ENCODE results near the gene DGKB.

Gene DGKB

DNA sequence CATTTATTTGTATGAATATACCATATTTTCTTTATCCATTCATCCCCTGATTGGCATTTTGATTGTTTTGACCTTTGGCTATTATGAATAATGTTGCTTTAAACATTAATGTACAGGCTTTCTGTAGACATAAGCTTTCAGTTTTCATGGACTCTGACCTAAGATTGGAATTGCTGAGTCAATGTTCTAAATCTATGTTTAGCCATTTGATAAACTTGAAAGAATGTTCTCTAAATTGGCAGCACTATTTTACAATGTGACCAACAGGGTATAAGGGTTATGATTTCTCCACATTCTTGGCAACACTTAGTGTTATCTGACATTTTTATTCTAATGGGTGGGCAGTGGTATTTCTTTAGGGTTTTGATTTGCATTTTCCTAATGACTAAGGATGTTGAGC is 683.4 kb downstream of the DGKB start:
- no peak for TF ChIP-seq SUZ12 (IDR thresholded peaks at IDR 0.05; ENCODE audit: extremely low read depth, insufficient read depth, insufficient read length)
- TF ChIP-seq ZNF274 (IDR thresholded peaks at IDR 0.05; ENCODE audit: low read depth, low read length) = no peak
- TF ChIP-seq YY1 (IDR thresholded peaks at IDR 0.05; ENCODE audit: insufficient read depth, insufficient read length) = no peak
- Histone ChIP-seq H3K4me1 (ENCODE audit: insufficient read depth, insufficient read length) (no peaks in the 10 kb centered on the region), H3K4me3 (ENCODE audit: insufficient read length, low read depth) (no peak overlapping the region), H3K36me3 (ENCODE audit: insufficient read depth, insufficient read length, low read length) (no peaks in the 10 kb centered on the region), H3K9ac (ENCODE audit: insufficient read length, low read depth) (no peak overlapping the region), H3K9me3 (ENCODE audit: insufficient read depth, low read length) (no peaks in the 10 kb centered on the region), H3K27me3 (ENCODE audit: insufficient read depth, insufficient read length) (no peaks in the 10 kb centered on the region)
- DNase-seq (ENCODE audit: low read depth, low spot score) = no peak

DNA sequence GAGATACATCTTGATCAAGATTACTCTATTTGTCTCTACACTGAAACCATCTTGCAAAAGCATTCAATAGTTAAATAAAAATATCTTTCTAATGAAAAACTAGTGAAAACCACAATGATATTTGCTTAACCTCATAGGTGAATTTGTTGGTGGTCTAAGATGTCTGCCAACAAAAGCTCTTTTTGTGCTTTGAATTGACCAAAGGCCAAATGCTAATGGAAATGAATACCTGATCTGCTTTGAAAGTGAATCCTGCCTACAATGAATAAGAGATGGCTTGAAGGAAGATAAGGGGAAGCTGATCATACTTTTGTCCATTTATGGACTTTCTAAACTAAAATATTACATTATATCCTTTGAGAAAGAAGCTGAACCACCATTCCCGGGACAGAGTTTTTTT is 684.2 kb downstream of the DGKB start:
- Histone ChIP-seq H3K36me3 (ENCODE audit: insufficient read depth, insufficient read length, low read length) (no peaks in the 10 kb centered on the region), H3K9me3 (ENCODE audit: insufficient read depth, low read length) (no peaks in the 10 kb centered on the region), H3K4me3 (ENCODE audit: insufficient read length, low read depth) (no peak overlapping the region), H3K9ac (ENCODE audit: insufficient read length, low read depth) (no peak overlapping the region), H3K27me3 (ENCODE audit: insufficient read depth, insufficient read length) (no peaks in the 10 kb centered on the region), H3K4me1 (ENCODE audit: insufficient read depth, insufficient read length) (no peaks in the 10 kb centered on the region)
- TF ChIP-seq ZNF274 (IDR thresholded peaks at IDR 0.05; ENCODE audit: low read depth, low read length) (no peak), SUZ12 (IDR thresholded peaks at IDR 0.05; ENCODE audit: extremely low read depth, insufficient read depth, insufficient read length) (no peak), YY1 (IDR thresholded peaks at IDR 0.05; ENCODE audit: insufficient read depth, insufficient read length) (no peak)
- DNase-seq (ENCODE audit: low read depth, low spot score) = no peak

DNA sequence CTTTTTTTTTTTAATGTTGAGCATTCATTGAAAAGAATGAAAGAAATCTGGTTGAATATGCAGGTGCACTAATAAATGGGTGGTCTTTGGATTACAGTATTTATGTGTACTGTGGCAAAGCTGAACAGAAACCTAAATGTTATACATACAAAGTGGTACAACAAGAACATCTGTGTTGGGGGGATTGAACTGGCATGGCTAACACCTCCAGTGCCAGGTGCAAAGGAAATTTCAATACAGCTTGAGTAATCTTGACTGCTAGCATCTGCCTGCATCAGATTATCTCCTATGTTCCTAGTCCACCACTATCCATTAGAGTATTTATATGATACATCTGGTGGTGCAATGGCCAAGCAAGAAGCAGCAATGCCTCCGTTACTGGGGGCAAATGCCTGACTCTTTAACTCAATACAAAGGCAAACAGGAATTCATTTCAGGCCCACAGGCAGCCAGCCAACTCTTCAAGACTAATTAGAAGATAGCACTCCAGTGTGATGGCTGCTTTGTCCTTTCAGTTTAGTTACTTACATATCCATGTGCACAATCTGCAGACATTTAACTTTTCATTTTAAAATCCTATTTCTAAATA is 692.6 kb downstream of the DGKB start:
- H3K36me3 ChIP-seq (ENCODE audit: insufficient read depth, insufficient read length, low read length) = no peaks in the 10 kb centered on the region
- DNase-seq (ENCODE audit: low read depth, low spot score) = no peak
- no peak for TF ChIP-seq ZNF274 (IDR thresholded peaks at IDR 0.05; ENCODE audit: low read depth, low read length)
- H3K4me3 ChIP-seq (ENCODE audit: insufficient read length, low read depth) = no peak overlapping the region
- H3K9ac ChIP-seq (ENCODE audit: insufficient read length, low read depth) = no peak overlapping the region
- H3K27me3 ChIP-seq (ENCODE audit: insufficient read depth, insufficient read length) = no peaks in the 10 kb centered on the region
- H3K9me3 ChIP-seq (ENCODE audit: insufficient read depth, low read length) = no peaks in the 10 kb centered on the region
- no peaks in the 10 kb centered on the region for H3K4me1 ChIP-seq (ENCODE audit: insufficient read depth, insufficient read length)

DNA sequence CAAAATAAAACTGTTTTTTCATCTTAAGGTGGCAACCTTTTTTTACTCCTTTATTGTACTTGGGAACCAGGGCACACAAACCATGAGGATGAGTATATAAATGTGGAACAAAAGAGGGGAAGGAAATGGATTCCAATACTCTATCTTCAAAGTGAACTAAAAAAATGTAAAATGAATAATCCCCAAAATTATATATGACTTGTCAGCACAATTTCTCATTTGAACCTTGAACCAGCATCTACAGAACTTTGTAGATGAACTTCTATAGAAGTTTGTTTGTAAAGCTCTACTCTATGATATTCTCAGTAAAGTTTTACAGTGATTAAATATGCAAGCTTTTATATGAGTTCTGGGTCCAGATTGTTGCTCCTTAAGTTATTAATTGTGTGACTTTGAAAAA is 694.8 kb downstream of the DGKB start:
- H3K9me3 ChIP-seq (ENCODE audit: insufficient read depth, low read length) = no peaks in the 10 kb centered on the region
- no peak overlapping the region for H3K4me3 ChIP-seq (ENCODE audit: insufficient read length, low read depth)
- no peaks in the 10 kb centered on the region for H3K36me3 ChIP-seq (ENCODE audit: insufficient read depth, insufficient read length, low read length)
- no peaks in the 10 kb centered on the region for H3K4me1 ChIP-seq (ENCODE audit: insufficient read depth, insufficient read length)
- H3K27me3 ChIP-seq (ENCODE audit: insufficient read depth, insufficient read length) = no peaks in the 10 kb centered on the region
- no peak overlapping the region for H3K9ac ChIP-seq (ENCODE audit: insufficient read length, low read depth)
- DNase-seq (ENCODE audit: low read depth, low spot score) = no peak
- TF ChIP-seq ZNF274 (IDR thresholded peaks at IDR 0.05; ENCODE audit: low read depth, low read length) = no peak
- no peak for TF ChIP-seq YY1 (IDR thresholded peaks at IDR 0.05; ENCODE audit: insufficient read depth, insufficient read length)
- TF ChIP-seq SUZ12 (IDR thresholded peaks at IDR 0.05; ENCODE audit: extremely low read depth, insufficient read depth, insufficient read length) = no peak

DNA sequence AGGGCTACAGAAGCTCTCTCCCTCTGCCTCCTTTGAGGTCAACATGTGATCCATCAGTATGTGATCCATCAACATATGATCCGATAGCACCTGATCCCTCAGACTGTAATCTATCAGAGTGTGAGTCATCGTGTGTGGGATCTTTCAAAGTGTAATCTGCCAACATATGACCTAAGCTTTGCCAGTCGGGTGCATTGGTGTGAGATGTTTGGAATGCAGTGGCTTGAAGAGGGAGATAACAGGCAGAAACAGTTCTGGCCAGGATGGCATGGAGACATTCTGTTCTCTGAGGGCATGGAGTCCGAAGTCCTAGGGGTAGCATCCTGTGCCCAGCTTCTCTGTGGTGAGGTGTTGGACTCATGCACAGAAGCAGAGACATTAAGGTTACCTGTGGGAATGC is 695.4 kb downstream of the DGKB start:
- TF ChIP-seq ZNF274 (IDR thresholded peaks at IDR 0.05; ENCODE audit: low read depth, low read length) (no peak), SUZ12 (IDR thresholded peaks at IDR 0.05; ENCODE audit: extremely low read depth, insufficient read depth, insufficient read length) (no peak), YY1 (IDR thresholded peaks at IDR 0.05; ENCODE audit: insufficient read depth, insufficient read length) (no peak)
- Histone ChIP-seq H3K27me3 (ENCODE audit: insufficient read depth, insufficient read length) (no peaks in the 10 kb centered on the region), H3K4me1 (ENCODE audit: insufficient read depth, insufficient read length) (no peaks in the 10 kb centered on the region), H3K4me3 (ENCODE audit: insufficient read length, low read depth) (no peak overlapping the region), H3K36me3 (ENCODE audit: insufficient read depth, insufficient read length, low read length) (no peaks in the 10 kb centered on the region), H3K9ac (ENCODE audit: insufficient read length, low read depth) (no peak overlapping the region), H3K9me3 (ENCODE audit: insufficient read depth, low read length) (no peaks in the 10 kb centered on the region)
- DNase-seq (ENCODE audit: low read depth, low spot score) = no peak

DNA sequence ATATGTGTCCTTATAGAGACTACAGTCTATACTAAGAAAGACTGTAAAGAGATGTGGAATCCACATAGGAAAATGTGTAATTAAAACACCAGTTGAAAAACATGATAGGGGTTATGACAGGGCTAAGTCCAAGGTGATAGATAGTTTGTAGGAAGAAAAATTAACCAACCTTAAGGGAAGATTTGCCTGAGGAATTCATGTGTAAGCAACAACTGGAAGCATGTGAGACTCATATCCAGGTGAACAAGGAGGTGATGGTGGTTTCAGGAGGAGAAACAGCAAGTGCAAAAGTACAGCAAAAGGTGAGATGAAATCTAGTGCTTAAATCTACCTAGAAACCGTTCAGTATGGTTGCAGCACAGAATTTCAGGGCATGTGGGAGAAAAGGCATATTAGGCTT is 696.4 kb downstream of the DGKB start:
- Histone ChIP-seq H3K27me3 (ENCODE audit: insufficient read depth, insufficient read length) (no peaks in the 10 kb centered on the region), H3K9me3 (ENCODE audit: insufficient read depth, low read length) (no peaks in the 10 kb centered on the region), H3K36me3 (ENCODE audit: insufficient read depth, insufficient read length, low read length) (no peaks in the 10 kb centered on the region), H3K4me1 (ENCODE audit: insufficient read depth, insufficient read length) (no peaks in the 10 kb centered on the region), H3K4me3 (ENCODE audit: insufficient read length, low read depth) (no peak overlapping the region), H3K9ac (ENCODE audit: insufficient read length, low read depth) (no peak overlapping the region)
- no peak for DNase-seq (ENCODE audit: low read depth, low spot score)
- TF ChIP-seq SUZ12 (IDR thresholded peaks at IDR 0.05; ENCODE audit: extremely low read depth, insufficient read depth, insufficient read length) (no peak), YY1 (IDR thresholded peaks at IDR 0.05; ENCODE audit: insufficient read depth, insufficient read length) (no peak), ZNF274 (IDR thresholded peaks at IDR 0.05; ENCODE audit: low read depth, low read length) (no peak)

DNA sequence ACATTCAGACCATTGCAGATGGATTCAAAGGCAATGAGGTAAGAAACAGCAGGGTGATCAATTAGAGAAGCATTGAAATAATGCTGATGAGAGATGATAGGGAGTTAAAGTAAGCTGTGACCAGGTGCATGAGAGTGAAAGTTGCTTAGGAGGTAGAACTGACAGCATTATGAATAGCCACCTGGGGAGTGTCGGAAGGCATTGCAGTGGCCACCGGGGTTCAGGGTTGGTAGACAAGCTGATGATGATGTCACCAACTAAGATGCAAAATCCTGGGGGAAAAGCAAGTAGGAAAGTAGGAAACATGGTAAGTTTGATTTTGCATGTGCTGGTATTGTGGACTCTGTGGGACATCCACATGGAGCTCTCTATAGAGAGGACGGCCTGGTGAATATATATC is 701.2 kb downstream of the DGKB start:
- H3K4me1 ChIP-seq (ENCODE audit: insufficient read depth, insufficient read length) = no peaks in the 10 kb centered on the region

More for the DNA sequence above, 701.2 kb downstream of the DGKB start:
- H3K27me3 ChIP-seq (ENCODE audit: insufficient read depth, insufficient read length) = no peaks in the 10 kb centered on the region
- no peaks in the 10 kb centered on the region for H3K36me3 ChIP-seq (ENCODE audit: insufficient read depth, insufficient read length, low read length)
- no peak overlapping the region for H3K9ac ChIP-seq (ENCODE audit: insufficient read length, low read depth)
- no peaks in the 10 kb centered on the region for H3K9me3 ChIP-seq (ENCODE audit: insufficient read depth, low read length)
- no peak overlapping the region for H3K4me3 ChIP-seq (ENCODE audit: insufficient read length, low read depth)
- DNase-seq (ENCODE audit: low read depth, low spot score) = no peak
- TF ChIP-seq ZNF274 (IDR thresholded peaks at IDR 0.05; ENCODE audit: low read depth, low read length) = no peak
- no peak for TF ChIP-seq YY1 (IDR thresholded peaks at IDR 0.05; ENCODE audit: insufficient read depth, insufficient read length)
- no peak for TF ChIP-seq SUZ12 (IDR thresholded peaks at IDR 0.05; ENCODE audit: extremely low read depth, insufficient read depth, insufficient read length)

Data from NT2/D1 (cell line).